ENCODE measurements around the gene FUT7.
"Not testable (repeated sequence)": the region's sequence is repeated elsewhere in the genome, so short reads cannot be mapped to it uniquely, and the experiment has no call there.

FUT7 gene

GRCh38 chr9:137017791-137018497, 13.9 kb downstream of the FUT7 start:
- no peak for DNase-seq (ENCODE audit: low read depth)

- DNase-seq (ENCODE audit: low read depth) = no peak
Measured at GRCh38 chr9:137017071-137017470, 14.8 kb downstream of the FUT7 start.

- DNase-seq (ENCODE audit: low read depth) = no peak
Measured at GRCh38 chr9:137016436-137016835, 15.5 kb downstream of the FUT7 start.

DNA sequence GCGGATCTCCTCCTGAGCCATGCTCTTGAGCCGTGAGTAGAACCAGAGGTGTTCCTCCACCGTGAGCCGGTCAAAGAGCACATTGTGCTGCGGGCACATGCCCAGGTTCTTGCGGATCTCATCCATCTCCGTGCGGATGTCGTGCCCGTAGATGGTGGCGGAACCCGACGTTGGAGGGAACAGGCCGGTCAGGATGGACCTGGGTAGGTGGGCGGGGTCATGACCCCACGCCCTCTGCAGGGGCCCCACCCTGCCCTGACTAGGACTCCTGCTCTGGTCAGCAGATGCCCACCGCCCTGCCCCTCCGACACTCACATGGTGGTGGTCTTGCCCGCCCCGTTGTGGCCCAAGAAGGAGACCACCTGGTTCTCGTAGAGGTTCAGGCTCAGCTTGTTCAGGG, 15.9 kb downstream of the FUT7 start:
- no peak for DNase-seq (ENCODE audit: low read depth)

DNA sequence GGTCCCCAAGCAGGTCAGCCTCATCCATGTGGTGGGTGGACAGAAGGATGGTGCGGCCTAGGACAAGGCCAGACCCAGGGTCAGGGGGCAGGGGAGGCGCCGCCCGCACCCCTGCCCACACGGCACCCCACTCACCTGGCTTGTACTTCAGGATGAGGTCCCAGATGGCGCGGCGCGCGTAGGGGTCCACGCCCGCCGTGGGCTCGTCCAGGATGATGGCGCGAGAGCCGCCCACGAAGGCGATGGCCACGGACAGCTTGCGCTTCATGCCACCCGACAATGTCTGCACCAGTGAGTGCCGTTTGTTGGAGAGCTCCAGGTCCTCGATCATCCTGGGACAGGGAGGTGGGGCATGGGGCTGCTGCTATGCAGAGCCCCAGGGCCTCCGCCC, 16.4 kb downstream of the FUT7 start:
- no peak for DNase-seq (ENCODE audit: low read depth)

DNA sequence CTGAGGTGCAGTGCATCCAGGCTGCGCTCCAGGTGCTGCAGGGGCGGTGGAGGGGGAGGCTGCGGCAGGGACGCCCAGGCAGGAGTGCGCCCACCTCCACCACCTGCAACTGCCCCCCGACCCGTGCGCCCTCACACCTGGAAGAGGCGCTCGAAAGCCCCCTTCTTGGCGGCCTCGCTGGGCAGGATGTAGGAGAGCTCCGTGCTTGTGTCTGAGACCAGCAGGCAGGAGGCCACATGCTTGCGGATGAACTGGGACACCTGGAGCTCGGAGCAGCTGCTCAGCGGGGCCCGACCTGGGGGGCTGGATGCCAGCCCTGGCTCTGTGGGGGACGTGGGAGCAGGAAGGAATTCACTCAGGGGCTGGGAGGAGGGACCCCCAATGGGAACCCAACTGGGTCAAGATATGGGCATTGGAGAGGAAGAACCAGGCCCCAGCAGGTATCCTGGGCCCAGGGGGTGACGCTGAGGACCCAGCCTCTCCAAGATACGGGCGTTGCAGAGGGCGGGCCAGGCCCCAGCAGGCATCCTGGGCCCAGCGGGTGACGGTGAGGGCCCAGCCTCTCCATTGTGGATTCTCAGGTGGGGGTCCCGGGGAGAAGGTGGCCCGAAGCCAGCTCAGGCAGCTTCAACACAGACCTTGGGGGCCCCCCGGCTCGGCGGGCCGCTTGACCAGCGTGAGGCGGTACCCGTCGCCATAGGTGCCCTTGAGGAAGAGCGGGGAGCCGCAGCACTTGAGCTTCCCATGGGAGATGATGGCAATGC, 16.9 kb downstream of the FUT7 start:
- DNase-seq (ENCODE audit: low read depth) = no peak

DNA sequence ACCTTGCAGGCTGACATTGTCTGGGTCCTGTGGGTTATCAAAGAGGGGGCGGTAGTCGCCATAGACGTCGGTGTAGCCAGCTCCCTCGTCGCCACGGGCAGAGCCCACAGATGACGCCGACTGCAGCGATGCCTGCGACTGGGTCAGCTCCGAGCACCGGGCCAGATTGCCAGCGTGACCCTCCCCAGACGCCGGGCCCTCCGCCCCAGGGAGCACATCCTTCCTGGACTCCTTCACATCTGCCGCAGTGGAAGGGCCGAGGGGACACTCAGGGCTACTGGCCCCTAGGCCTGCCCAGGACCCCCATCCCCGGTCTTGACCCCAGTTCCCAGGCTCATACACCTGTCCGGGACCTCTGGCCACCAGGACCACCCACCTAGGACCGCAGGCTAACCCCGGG, 17.7 kb downstream of the FUT7 start:
- DNase-seq (ENCODE audit: low read depth) = no peak

- no peak for DNase-seq (ENCODE audit: low read depth)
Measured at GRCh38 chr9:137013571-137013940, 18.3 kb downstream of the FUT7 start.

DNA sequence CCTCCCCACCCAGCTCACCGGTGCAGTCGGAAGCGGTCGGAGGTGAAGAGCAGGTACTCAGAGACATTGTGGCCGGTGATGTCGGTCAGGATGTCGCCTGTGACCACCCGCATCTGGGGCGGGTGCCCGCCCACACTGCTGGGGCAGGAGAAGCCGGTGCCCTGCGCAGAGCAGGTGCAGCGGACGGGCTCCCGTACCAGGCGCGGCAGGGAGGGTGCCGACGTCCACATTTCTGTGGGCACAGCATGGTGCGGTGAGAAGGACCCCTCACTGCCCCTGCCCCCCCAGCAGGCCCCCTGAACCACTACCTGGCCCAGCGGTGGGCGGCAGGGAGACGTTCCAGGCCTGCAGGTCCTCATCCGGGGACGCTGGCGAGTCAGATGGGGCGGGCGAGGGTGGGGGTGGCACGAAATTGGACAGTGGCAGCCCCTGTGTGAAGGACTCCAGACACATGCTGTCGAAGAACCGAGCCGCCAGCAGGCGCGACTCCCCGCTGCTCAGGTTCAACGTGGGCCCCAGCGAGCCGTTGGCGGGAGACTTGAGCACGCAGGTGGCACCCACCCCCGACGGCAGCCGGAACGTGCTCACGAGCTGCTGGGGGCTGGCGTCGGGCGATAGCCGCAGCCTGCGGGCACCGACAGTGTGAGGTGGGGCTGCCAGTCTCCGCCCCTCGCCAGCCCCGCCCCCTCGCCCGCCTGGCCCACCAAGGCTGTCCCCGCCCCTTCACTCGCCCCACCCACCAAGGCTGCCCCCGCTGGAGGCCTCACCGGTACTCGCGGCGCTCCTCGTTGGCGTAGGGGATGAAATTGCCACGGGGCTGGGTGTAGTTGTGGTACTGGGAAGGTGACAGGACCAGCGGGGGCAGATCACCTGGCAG, 19.0 kb downstream of the FUT7 start:
- no peak for DNase-seq (ENCODE audit: low read depth)

- no peak for DNase-seq (ENCODE audit: low read depth)
Measured at GRCh38 chr9:137011907-137012675, 19.8 kb downstream of the FUT7 start.

DNA sequence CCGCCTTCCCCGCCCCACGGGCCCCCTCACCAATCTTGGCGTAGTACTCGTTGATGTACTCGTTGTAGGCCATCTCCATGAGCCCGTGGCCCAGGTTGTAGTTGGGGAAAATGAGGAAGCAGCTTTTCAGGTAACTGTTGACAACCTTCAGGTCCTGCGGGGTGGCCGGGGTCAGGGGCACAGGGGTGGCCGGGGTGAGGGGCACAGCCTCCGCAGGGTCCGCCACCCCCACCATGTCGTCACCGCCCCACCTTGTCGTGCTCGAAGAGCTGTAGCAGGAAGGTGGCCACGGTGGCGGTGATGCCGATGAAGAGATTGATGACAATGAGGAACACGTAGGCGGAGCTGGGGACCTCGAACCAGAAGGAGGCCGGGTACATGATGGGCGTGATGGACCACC, 20.7 kb downstream of the FUT7 start:
- no peak for DNase-seq (ENCODE audit: low read depth)

DNA sequence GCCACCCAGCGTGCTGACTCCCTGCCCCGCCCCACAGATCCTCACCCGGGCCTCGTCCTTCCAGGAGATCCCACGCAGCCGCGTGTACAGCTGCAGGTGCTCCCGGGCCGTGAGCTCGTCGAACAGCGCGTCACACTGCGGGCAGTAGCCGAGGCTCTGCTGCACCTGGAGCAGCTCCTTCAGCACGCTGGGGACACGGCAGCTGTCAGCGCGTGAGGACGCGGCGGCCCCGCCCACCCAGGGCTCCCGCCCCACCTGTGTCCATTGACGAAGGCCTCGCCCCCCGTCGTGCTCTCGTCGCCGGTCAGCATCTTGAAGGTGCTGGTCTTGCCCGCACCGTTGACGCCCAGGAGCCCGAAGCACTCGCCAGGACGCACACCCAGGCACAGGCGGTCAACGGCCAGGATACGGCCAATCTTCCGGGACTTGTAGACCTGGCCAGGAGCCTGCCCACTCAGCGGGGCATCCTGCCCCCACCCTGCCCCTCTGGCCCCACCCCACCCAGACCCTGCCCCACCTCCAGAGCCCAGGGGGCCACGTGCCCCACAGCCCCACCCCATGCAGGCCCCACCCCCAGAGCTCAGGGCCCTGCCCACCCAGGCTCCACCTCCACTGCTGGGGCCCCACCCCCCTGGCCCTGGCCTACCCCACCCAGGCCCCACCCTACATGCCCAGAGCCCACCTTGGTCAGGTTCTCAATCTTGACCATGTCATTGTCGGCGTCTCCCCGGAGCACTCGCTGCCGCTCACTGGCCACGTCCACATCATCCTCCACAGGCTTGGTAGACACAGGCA, 21.8 kb downstream of the FUT7 start:
- no peak for DNase-seq (ENCODE audit: low read depth)

- no peak for DNase-seq (ENCODE audit: low read depth)
Measured at GRCh38 chr9:137009217-137009616, 22.7 kb downstream of the FUT7 start.

- no peak for DNase-seq (ENCODE audit: low read depth)
Measured at GRCh38 chr9:137008312-137008711, 23.6 kb downstream of the FUT7 start.

GRCh38 chr9:137007816-137008270, 24.0 kb downstream of the FUT7 start:
- no peak for DNase-seq (ENCODE audit: low read depth)

DNA sequence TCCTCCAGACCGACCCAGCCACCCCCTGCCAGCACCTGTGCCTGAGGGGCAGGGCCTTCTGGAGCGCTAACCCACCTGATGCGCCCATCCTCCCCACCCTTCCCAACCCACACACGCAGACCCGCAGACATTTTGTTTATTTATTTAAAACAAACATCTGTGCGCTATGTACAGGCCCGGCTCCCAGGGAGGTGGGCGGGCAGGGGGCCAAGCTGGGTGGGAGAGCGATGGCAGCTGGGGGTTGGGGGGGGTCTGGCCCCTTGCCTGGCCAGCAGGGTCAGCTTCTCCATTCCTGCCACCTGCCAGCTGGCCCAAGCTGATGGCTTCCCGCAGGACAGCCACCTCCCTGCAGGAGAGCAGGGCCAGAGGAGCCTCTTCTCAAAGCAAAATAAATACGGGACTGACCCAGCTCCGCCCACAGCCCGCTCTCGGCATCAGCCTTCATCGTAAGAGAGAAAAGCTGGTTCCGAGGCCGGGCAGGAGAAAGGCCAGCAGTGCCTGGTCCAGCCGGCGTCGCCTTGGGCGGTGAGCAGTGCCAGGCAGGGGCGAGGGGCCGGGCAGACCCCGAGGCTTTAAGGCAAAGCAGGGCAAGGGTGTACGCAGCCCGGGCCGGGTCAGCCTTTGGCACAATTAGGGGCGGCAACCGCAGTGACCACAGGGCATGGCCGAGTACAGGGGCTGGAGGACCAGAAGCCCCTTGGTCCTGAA, 24.6 kb downstream of the FUT7 start:
- DNase-seq (ENCODE audit: low read depth) = no peak

DNA sequence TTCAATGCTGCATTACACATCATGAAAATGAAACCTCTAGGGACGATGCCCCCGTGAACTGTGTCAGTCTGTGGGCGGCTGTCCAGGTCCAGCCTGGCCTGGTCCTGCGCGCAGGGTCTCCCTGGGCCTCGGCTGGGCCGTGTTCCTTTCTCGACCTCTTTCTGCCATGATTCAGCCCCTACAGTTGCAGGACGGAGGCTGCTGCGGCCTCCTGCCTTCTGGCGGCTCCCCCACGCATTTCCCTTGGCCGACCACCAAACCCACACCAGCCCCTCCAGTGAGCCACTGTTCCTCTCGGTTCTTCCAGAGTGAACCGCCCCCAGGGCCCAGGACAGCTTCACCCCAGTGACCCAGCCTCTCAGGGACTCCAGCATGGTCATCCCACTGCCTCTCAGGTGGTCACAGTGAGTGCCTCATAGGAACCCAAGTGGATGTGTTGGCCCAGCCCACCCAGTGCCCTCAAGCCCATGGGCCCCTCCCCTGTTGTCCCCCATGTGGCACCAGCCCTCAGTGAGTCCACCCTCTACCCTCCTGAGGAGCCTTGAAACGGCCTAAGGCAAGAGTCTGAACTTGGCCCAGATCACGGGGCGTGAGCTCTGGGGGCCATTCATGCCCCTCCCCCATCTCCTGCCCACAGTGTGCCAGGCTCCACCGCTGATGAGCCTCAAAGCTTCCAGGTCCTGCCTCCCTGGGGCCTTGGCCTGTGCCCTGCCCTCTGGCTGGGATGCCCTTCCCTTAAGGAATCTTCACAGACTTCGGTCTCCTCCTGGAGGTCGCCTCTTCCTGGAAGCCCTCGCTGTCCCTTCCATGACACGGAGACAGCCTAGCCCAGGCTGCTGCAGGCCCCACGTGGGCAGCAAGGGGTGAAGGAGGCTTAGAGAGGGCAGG, 25.5 kb downstream of the FUT7 start:
- DNase-seq (ENCODE audit: low read depth) = no peak

- DNase-seq (ENCODE audit: low read depth) = not testable (repeated sequence)
Measured at GRCh38 chr9:137004285-137004684, 27.6 kb downstream of the FUT7 start.

DNA sequence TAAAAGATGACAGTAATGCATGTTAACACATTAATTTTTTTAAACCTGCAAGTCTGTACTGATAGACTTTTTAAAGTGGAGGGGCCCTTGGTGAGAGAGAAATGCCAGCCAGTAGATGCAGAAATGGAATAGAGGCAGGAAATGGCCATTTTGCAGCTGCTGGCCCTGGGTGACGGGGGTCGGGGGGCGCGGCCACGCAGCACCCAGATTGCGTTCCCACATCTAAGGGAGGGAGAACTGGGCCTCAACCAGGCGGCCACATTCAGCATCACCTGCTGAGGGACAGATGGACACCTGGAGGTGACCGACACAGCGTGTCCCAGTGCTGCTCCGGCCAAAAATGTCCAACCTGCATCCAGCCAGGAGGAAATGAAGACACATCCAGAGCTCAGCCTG, 29.2 kb downstream of the FUT7 start:
- DNase-seq (ENCODE audit: low read depth) = no peak
